K562 (cell line): ENCODE results near the gene LBH. TPM values are rescaled to one million over a fixed set of nuclear protein-coding genes. Genes with fewer than 3 reads are reported as not detected.

Source experiments
- BCOR ChIP-seq: fragments of 450-650 bp; IDR thresholded peaks from 2 replicates; pipeline ENCODE4 v1.6.1; 2016
- CREB3L1 ChIP-seq: fragments of 450-650 bp; IDR thresholded peaks from 2 replicates; pipeline ENCODE4 v1.6.1; 2014; ENCODE audit warnings: low read depth, mild to moderate bottlenecking, moderate library complexity, borderline replicate concordance
- CREB5 ChIP-seq: fragments of 250-450 bp; sonication (Bioruptor Pico); IDR thresholded peaks from 2 replicates; pipeline ENCODE4 v1.5.0; 2020; ENCODE audit warnings: mild to moderate bottlenecking
- ETV5 ChIP-seq: sonication (generic); formaldehyde crosslinking; IDR thresholded peaks from 2 replicates; pipeline ENCODE4 v1.4.0; 2020; ENCODE audit warnings: low read depth, mild to moderate bottlenecking, missing genetic modification reagents
- EZH2 ChIP-seq: IDR thresholded peaks from 2 replicates; pipeline ENCODE4 v1.6.1; 2012; ENCODE audit warnings: low read depth, mild to moderate bottlenecking, inconsistent platforms, low read length, borderline replicate concordance
- FOSL1 ChIP-seq: fragments of 200-800 bp; sonication (Bioruptor generic); conservative IDR thresholded peaks from 2 replicates; pipeline ENCODE4 v1.6.1; 2016; ENCODE audit warnings: missing genetic modification characterization, missing compliant biosample characterization
- GABPB1 ChIP-seq: sonication (generic); formaldehyde crosslinking; IDR thresholded peaks from 2 replicates; pipeline ENCODE4 v1.8.0; 2022; ENCODE audit warnings: mild to moderate bottlenecking, missing genetic modification reagents
- HMGN3 ChIP-seq: IDR thresholded peaks from 2 replicates; pipeline ENCODE4 v1.6.1; 2011; ENCODE audit warnings: borderline replicate concordance, low read depth, mild to moderate bottlenecking, mixed read lengths, low read length; ENCODE audit not compliant: insufficient read length; ENCODE audit errors: extremely low read depth
- JUND ChIP-seq, 2 experiments: IDR thresholded peaks; 2 replicates in 1 of 2; 3 replicates in 1 of 2; pipeline ENCODE4 v1.6.1; 2011; ENCODE audit warnings: borderline replicate concordance in 2 of 2, low read depth in 2 of 2, low read length in 2 of 2, improper control_type of control experiment in 1 of 2, missing biosample characterization in 1 of 2, missing genetic modification characterization in 1 of 2, missing genetic modification reagents in 1 of 2
- KDM1A ChIP-seq, 2 experiments: fragments of 450-650 bp; IDR thresholded peaks; 2 replicates each; pipeline ENCODE4 v1.6.1; 2016; ENCODE audit warnings: mild to moderate bottlenecking in 2 of 2
- L3MBTL2 ChIP-seq: fragments of 450-650 bp; IDR thresholded peaks from 2 replicates; pipeline ENCODE4 v1.6.1; 2016; ENCODE audit warnings: mild to moderate bottlenecking, moderate library complexity
- LEF1 ChIP-seq: fragments of 450-650 bp; IDR thresholded peaks from 2 replicates; pipeline ENCODE4 v1.6.1; 2016; ENCODE audit warnings: mild to moderate bottlenecking
- MECOM ChIP-seq: fragments of 250-450 bp; sonication (Bioruptor Pico); IDR thresholded peaks from 2 replicates; pipeline ENCODE4 v1.8.0; 2022; ENCODE audit warnings: inconsistent platforms
- MEF2A ChIP-seq: IDR thresholded peaks from 2 replicates; pipeline ENCODE4 v1.6.1; 2011; ENCODE audit warnings: low read depth, mild to moderate bottlenecking, low read length, moderate library complexity; ENCODE audit not compliant: control insufficient read depth
- POLR2AphosphoS5 ChIP-seq: IDR thresholded peaks from 2 replicates; pipeline ENCODE4 v1.6.1; 2011; ENCODE audit warnings: mild to moderate bottlenecking, low read depth, low read length, moderate library complexity; ENCODE audit not compliant: control insufficient read depth, insufficient read depth
- RBM22 ChIP-seq: fragments of 200-400 bp; formaldehyde crosslinking; IDR thresholded peaks from 2 replicates; pipeline ENCODE4 v1.6.1; 2018; ENCODE audit warnings: low read length, low read depth; ENCODE audit not compliant: poor library complexity, severe bottlenecking
- SUPT5H ChIP-seq: fragments of 450-650 bp; IDR thresholded peaks from 2 replicates; pipeline ENCODE4 v1.6.1; 2016
- TBL1XR1 ChIP-seq, 2 experiments: IDR thresholded peaks; 2 replicates each; pipeline ENCODE4 v1.6.1; 2012; ENCODE audit warnings: improper control_type of control experiment in 2 of 2, low read length in 2 of 2, mild to moderate bottlenecking in 1 of 2
- TCF3 ChIP-seq: sonication (generic); formaldehyde crosslinking; IDR thresholded peaks from 2 replicates; pipeline ENCODE4 v1.4.0; 2020; ENCODE audit warnings: mild to moderate bottlenecking, missing genetic modification reagents
- TRIM28 ChIP-seq: fragments of 450-650 bp; IDR thresholded peaks from 2 replicates; pipeline ENCODE4 v1.6.1; 2017
- YBX1 ChIP-seq: fragments of 450-650 bp; IDR thresholded peaks from 2 replicates; pipeline ENCODE4 v1.7.1; 2016; ENCODE audit warnings: mild to moderate bottlenecking
- ZBTB17 ChIP-seq: fragments of 450-650 bp; formaldehyde crosslinking; IDR thresholded peaks from 2 replicates; pipeline ENCODE4 v1.4.0; 2020; ENCODE audit warnings: mild to moderate bottlenecking
- ZNF644 ChIP-seq: fragments of 200-800 bp; sonication (Bioruptor generic); IDR thresholded peaks from 2 replicates; pipeline ENCODE4 v1.6.1; 2016; ENCODE audit warnings: low read depth, missing genetic modification characterization, missing compliant biosample characterization
- polyA plus RNA-seq, 8 experiments: library from polyadenylated mRNA; depleted of rRNA in 4 of 8; stranded (reverse) in 5 of 8; unstranded in 3 of 8; fragments of >200 nt; fragmentation: Nextera tagmentation in 2 of 8; fragmentation: Illumina TruSeq in 1 of 8; extraction: Ambion mirVana in 2 of 8; extraction: Trizol in 1 of 8; gene quantifications; 2 replicates each; pipeline versions ENCODE4 v1.2.1 to v1.2.3, GENCODE V29; 2011 to 2014; ENCODE audit warnings: inconsistent platforms in 1 of 8, missing spikeins in 1 of 8
- total RNA-seq, 7 experiments: library from RNA; depleted of rRNA in 6 of 7; stranded (reverse); fragments of >200 nt in 6 of 7; fragmentation: Illumina TruSeq in 2 of 7; extraction: Trizol in 2 of 7; gene quantifications; 2 replicates each; pipeline versions ENCODE4 v1.2.1 to v1.2.3, GENCODE V29; 2011 to 2021; ENCODE audit warnings: low replicate concordance in 1 of 7

LBH gene
- total and polyA plus RNA-seq, 9 of the 15 experiments (the other 6 are each of a cell fraction or from before 2014, with no cell fraction given): 3.1 to 13.4 (median 7.4) TPM

- TF ChIP-seq EZH2 (no peak), MEF2A (0 out of 2 replicates have a peak, but pooled peaks have one; percentile 11), GABPB1 (no peak), ZBTB17 (CRISPR knock-in tag) (no peak), MECOM (CRISPR knock-in tag) (no peak), POLR2AphosphoS5 (peak; percentile 96), KDM1A (IDR thresholded peaks at IDR 0.05) (peak; percentile 70 to 74), BCOR (peak; percentile 65; the same call in 1 of the 2 replicates), JUND (IDR thresholded peaks at IDR 0.05; ENCODE audit: borderline replicate concordance, low read depth, low read length) (peak; percentile 66), JUND (tag; IDR thresholded peaks at IDR 0.05; ENCODE audit: borderline replicate concordance, low read depth, low read length) (peak; percentile 43; the same call in 1 of the 3 replicates), HMGN3 (peak; percentile 56), TBL1XR1 (IDR thresholded peaks at IDR 0.05; ENCODE audit: low read length in 2 of 2) (peak in 1 of 2 experiments; percentile 73; a peak in 1 of 4 replicates), ETV5 (CRISPR knock-in tag) (no peak), L3MBTL2 (peak; percentile 54; the same call in 1 of the 2 replicates), YBX1 (no peak), ZNF644 (tag) (0 out of 2 replicates have a peak, but pooled peaks have one; percentile 77), TRIM28 (peak; percentile 40; the same call in 1 of the 2 replicates), FOSL1 (tag) (no peak; the same call in 1 of the 2 replicates), CREB3L1 (no peak), LEF1 (peak; percentile 99), SUPT5H (no peak), CREB5 (CRISPR knock-in tag) (no peak), TCF3 (peak; percentile 97), RBM22 (no peak)
These were observed 39.5 kb upstream of the LBH start (continued) for GRCh38 chr2:30191819-30192271.
